Caki2 (cell line): ENCODE results near the gene SELENOT. TPM values are rescaled to one million over a fixed set of nuclear protein-coding genes. Genes with fewer than 3 reads are reported as not detected.
"Not testable (repeated sequence)": the region's sequence is repeated elsewhere in the genome, so short reads cannot be mapped to it uniquely, and the experiment has no call there.

ENCODE experiments used
- DNase-seq: peaks from one replicate; pipeline ENCODE4 v3.0.0-alpha.2; 2015; ENCODE audit warnings: low read depth
- in situ Hi-C: cut with HindIII; loops from 2 replicates; pipeline ENCODE4 v1.10.0; 2016; ENCODE audit warnings: low sequenced_read_pairs, low pct_unique_long_range_greater_than_20kb, mixed read lengths
- total RNA-seq: library from RNA; depleted of rRNA; stranded (reverse); fragments of >200 nt; shearing (Covaris generic); gene quantifications from 2 replicates; pipeline ENCODE4 v1.2.3, GENCODE V29; 2014; ENCODE audit warnings: low replicate concordance; rRNA removed

Gene SELENOT
- 138 and 189 TPM in 2 replicates for total RNA-seq

- DNase-seq = peak; percentile 97
- in situ Hi-C loops = no loop called here
Measured at GRCh38 chr3:150603153-150603979, at the start of gene SELENOT. SELENOT (plus strand) TSS chr3:150603321; CDS start chr3:150603363, 42 bp downstream.

DNA sequence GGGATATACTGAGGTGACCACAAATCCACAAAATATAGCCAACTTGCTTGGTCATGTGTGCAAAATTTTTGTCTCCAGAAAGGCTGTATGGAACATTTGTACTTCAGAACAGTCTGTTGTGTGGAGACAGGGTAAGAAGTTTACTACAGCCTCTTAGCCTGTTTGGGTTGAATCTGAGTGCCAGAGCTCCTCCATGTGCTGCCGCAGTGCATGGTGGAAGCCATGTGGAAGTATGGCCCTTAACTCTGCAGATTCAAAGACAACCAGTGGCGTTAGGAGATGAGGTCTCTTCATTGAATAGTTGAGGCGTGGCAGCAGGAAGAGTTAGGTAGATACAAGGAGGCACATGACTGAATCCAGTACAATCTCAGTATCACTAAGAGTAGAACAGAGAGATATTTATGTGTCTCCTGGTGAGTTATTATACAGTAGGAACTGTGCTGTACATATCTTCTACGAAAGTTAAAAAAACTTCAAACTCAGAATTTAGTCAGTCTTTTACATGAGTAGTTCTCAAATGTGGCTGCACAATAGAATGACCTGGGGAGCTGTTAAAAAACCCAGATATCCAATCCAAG is 47.2 kb upstream of the SELENOT start:
- DNase-seq = no peak
- in situ Hi-C loops = no loop called here

- in situ Hi-C loops = no loop called here
- DNase-seq = no peak
Measured at GRCh38 chr3:150556792-150557191, 46.3 kb upstream of the SELENOT start.

DNA sequence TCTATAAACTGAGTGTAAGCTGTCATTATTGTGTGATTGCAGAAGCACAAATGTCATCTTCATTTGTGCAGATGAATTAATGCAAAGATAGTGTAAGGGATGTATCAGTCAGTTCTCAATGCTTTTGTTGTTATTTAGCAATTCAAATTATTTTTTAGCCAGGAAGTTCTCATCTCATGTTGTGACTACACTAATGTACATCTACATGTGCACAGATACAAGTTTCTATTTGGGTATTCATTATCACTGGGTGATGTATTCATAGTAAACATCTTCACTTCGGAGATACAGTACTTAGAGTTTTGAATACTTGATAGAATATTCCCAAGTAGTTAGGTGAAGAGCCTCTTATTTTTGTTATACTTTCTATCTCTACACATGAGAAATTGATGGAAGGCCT is 45.4 kb upstream of the SELENOT start:
- no peak for DNase-seq
- in situ Hi-C loops = no loop called here

DNA sequence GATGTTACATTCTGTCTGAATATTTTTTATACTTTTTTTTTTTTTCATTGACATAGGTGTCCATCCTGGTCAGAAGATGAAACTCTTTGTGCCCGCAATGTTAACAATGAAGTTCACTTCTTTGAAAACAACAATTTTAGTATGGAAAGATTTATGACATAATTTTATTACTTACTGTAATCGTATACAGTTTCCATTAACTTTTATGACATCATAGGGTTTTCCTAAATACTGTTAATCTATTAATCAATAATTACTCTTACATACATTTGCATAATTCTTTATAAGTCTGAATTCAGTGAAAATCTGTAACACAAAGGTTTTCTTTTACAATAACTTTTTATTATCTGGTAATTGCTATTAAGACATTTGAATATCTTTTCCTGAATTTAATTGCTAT is 38.9 kb upstream of the SELENOT start:
- in situ Hi-C loops = no loop called here
- no peak for DNase-seq

DNA sequence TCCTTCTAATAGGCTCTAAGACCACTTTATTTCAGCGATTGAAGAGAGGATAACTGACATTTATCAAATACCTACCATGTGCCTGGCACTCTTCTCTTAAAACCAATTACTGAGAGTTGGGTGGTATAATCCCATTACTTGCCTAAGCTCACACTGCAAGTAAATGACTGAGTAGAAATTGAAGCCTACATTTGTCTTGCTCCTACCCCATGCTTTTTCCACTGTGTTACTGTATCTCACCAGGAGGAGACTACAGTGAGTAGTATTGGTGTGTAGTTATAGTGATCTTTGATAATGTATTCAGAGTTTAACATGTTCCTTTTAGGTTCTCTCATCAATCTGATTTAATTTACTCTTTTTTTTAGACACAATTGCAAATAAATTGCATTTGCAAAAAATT is 35.8 kb upstream of the SELENOT start:
- in situ Hi-C loops = no loop called here
- DNase-seq = no peak

DNA sequence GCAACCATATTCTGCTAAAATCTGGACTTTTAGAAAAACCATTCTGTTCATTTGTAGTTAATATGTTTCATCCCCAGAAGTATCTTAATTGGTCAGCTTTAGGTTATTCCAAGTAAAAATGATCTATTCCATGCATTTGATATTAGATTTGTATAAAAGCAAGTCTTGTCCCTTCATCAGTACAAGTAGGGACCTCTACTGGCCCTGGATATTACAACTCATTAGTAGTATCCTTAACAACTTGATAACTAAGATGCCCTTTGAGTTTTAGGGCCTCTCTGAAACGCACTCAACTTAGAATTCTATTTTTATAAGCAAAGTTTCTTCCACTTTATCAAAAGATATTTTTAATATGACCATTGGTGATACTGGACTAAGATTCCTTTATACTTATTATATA is 25.3 kb upstream of the SELENOT start:
- in situ Hi-C loops = no loop called here
- DNase-seq = no peak

DNA sequence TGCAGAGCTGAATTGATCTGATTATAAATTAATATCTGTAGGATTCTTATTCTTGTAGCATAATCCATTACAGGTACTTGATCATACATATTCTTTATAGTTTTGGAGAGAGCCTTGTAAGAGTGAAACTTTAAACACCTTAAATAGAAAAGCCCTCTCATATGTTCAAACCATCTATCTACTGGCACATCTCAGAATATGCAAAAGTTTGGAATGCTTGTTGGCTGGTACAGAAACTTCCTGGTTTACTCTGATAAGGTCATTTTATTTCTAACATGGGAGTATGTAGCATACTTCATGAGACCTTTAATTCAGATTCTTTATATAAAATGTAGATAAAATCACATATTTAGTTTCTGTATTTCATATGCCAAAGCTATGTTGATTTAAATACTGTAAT is 21.9 kb upstream of the SELENOT start:
- DNase-seq = no peak
- in situ Hi-C loops = no loop called here

GRCh38 chr3:150582620-150583019 is 20.5 kb upstream of the SELENOT start:
- DNase-seq = no peak
- in situ Hi-C loops = no loop called here

GRCh38 chr3:150583028-150583427 is 20.1 kb upstream of the SELENOT start:
- in situ Hi-C loops = no loop called here
- DNase-seq = no peak

DNA sequence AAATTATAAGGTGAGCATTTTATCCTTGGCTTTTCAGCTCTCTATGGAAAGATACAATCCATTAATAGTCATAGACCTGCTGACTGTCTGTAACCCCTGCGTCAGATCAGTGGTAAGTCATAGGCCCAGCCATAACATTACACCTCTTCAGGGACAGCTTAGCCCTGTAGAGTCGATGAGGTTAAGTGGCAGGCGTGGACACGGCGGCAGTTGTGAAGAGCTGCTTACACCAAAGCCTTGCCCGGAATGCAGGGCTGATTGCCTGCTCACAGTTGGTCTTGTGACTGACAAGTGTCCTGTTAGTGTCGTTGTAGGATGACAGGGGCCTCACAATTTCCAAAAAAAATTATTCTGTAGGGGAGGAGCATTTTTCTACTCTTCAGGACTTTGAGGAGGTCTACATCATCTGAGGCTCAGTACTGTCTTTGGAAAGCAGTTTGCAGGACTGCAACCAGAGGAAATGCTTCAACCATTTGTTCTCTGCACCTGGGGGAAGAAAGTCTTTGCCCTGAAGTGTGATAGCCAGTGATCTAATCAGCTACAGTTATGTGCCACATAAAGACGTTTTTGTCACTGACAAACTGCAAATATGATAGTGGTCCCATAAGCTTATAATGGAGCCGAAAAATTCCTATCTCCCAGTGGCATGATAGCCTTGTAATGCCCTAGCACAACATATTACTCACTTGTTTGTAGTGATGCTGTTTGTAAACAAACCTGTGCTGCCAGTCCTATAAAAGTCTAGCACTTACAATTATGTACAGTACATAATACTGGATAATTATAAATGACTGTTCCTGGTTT is 14.9 kb upstream of the SELENOT start:
- no peak for DNase-seq
- in situ Hi-C loops = no loop called here

GRCh38 chr3:150589759-150590158 is 13.4 kb upstream of the SELENOT start:
- DNase-seq = no peak
- in situ Hi-C loops = no loop called here

- no peak for DNase-seq
- in situ Hi-C loops = no loop called here
Measured at GRCh38 chr3:150594150-150594549, 9.0 kb upstream of the SELENOT start.

- in situ Hi-C loops = no loop called here
- DNase-seq = no peak
Measured at GRCh38 chr3:150597646-150598045, 5.5 kb upstream of the SELENOT start.

DNA sequence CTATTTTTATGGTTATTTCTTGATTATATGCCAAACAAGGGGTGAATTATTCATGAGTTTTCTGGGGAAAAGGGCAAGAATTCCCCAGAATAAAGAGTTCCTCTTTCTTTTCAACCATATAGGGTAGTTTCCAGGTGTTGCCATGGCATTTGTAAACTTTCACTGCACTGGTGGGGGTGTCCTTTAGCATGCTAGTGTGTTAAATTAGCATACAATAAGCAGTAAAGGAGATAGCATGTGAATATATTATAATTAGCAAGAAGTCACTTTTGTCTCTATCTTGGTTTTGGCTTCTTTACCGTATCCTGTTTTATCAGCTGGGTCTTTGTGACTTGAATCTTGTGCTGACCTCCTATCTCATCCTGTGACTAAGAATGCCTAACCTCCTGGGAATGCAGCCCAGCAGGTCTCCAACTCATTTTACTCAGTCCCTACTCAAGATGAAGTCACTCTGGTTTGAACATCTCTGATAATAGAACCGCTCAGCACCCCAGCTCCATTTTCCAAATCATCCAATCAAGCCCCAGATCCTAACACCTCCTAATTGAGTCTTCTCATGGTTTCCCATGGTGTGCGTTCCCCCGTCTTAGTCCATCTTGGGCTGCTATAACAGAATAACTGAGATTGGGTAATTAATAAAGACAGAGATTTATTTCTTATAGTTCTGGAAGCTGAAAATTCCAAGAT is 3.4 kb upstream of the SELENOT start:
- DNase-seq = peak; percentile 24
- in situ Hi-C loops = no loop called here

DNA sequence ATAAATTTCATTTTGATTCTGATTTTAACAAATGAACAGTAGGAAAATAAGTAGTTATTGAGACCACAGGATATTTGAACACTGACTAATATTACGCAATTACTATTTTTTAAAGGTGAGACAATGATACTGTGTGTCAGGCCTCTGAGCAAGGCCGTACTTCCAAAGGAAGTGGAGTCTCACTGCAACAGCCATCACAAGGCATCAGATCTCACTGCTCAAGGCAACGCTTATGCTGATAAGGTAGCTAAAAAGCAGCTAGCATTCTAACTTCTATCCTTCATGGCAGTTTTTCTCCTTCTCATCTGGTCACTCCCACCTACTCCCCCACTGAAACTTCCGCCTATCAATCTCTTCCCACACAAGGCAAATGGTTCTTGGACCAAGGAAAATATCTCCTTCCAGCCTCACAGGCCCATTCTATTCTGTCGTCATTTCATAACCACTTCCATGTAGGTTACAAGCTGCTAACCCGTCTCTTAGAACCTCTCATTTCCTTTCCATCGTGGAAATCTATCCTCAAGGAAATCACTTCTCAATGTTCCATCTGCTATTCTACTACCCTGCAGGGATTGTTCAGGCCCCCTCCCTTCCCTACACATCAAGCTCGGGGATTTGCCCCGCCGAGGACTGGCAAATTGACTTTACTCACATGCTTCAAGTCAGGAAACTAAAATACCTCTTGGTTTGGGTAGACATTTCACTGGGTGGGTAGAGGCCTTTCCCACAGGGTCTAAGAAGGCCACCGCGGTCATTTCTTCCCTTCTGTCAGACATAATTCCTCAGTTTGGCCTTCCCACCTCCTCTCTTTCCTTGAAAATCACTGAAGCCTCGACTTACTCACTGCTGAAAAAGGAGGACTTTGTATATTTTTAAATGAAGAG is 2.2 kb upstream of the SELENOT start:
- in situ Hi-C loops, DNase-seq: not testable (repeated sequence)

GRCh38 chr3:150602426-150603152 is 532 bp upstream of the SELENOT start:
- in situ Hi-C loops = no loop called here

More at GRCh38 chr3:150602426-150603152, 532 bp upstream of the SELENOT start:
- DNase-seq = no peak
